CD4-positive, alpha-beta T cell (primary cell): Measurements from ENCODE around the gene TNS1. TPM values are rescaled to one million over a fixed set of nuclear protein-coding genes. Genes with fewer than 3 reads are reported as not detected.

ENCODE experiments used
- ATAC-seq: fragments of 200-7000 bp; cut with Tn5 transposase; one replicate; pipeline ENCODE4 v1.10.0; 2022; ENCODE audit warnings: mild to moderate bottlenecking; ENCODE audit not compliant: poor library complexity
- CTCF ChIA-PET: fragments of 350-600 bp; sonication (Branson Sonifier 250); formaldehyde crosslinking; loops from one replicate; lab custom pipeline; 2021; ENCODE audit warnings: antibody characterized with exemption, inconsistent platforms; lab: Charles Lee
- POLR2A ChIA-PET: fragments of 350-600 bp; sonication (Branson Sonifier 250); formaldehyde crosslinking; loops from one replicate; lab custom pipeline; 2021; ENCODE audit warnings: antibody characterized with exemption, inconsistent platforms; lab: Charles Lee
- DNase-seq, 14 experiments: peaks; one replicate each; pipeline ENCODE4 v3.0.0-alpha.2; 2013 to 2020; ENCODE audit warnings: mixed read lengths in 2 of 14
- H3K27ac ChIP-seq, 2 donors: one replicate each; pipeline versions ENCODE4 v1.5.1 to v1.7.0; 2013; ENCODE audit warnings: low read length in 2 of 2, low read depth in 1 of 2, mild to moderate bottlenecking in 1 of 2
- H3K27me3 ChIP-seq, 2 experiments: 1 replicate in 1 of 2; 2 replicates in 1 of 2; pipeline versions ENCODE4 v1.6.1 to v1.7.0; 2013; ENCODE audit warnings: low read length in 2 of 2, control low read depth in 1 of 2, mild to moderate bottlenecking in 1 of 2, moderate library complexity in 1 of 2; ENCODE audit not compliant: insufficient read depth in 2 of 2, control insufficient read depth in 1 of 2
- H3K36me3 ChIP-seq: one replicate; pipeline ENCODE4 v1.6.1; 2013; ENCODE audit warnings: low read length, control low read depth; ENCODE audit not compliant: insufficient read depth
- H3K4me1 ChIP-seq: one replicate; pipeline ENCODE4 v1.6.1; 2013; ENCODE audit warnings: low read length, control low read depth; ENCODE audit not compliant: insufficient read depth
- H3K4me3 ChIP-seq: one replicate; pipeline ENCODE4 v1.5.1; 2013; ENCODE audit warnings: mild to moderate bottlenecking, low read length, moderate library complexity
- H3K9me3 ChIP-seq, 2 experiments: 1 replicate in 1 of 2; 2 replicates in 1 of 2; pipeline versions ENCODE4 v1.6.1 to v1.7.0; 2013; ENCODE audit warnings: low read length in 2 of 2, mild to moderate bottlenecking in 2 of 2, control low read depth in 1 of 2, moderate library complexity in 1 of 2; ENCODE audit not compliant: control insufficient read depth in 1 of 2, insufficient read depth in 1 of 2
- H3K27ac Mint-ChIP-seq: one replicate; pipeline ENCODE4 v1.8.0; 2020; ENCODE audit warnings: mixed read lengths
- H3K27me3 Mint-ChIP-seq: one replicate; pipeline ENCODE4 v1.8.0; 2021; ENCODE audit warnings: mixed read lengths
- H3K36me3 Mint-ChIP-seq: one replicate; pipeline ENCODE4 v1.8.0; 2021; ENCODE audit warnings: low read depth, mixed read lengths
- H3K4me1 Mint-ChIP-seq: one replicate; pipeline ENCODE4 v1.8.0; 2021; ENCODE audit warnings: low read depth, mixed read lengths
- H3K4me3 Mint-ChIP-seq: one replicate; pipeline ENCODE4 v1.8.0; 2020; ENCODE audit warnings: mild to moderate bottlenecking, mixed read lengths
- H3K9me3 Mint-ChIP-seq: one replicate; pipeline ENCODE4 v1.8.0; 2020; ENCODE audit warnings: mixed read lengths
- intact Hi-C, 2 experiments: fragments of 100-400 bp; cut with DNase I in 1 of 2; cut with micrococcal nuclease in 1 of 2; formaldehyde crosslinking; loops; one replicate each; pipeline versions ENCODE4 v1.15.1 to v1.9.0; 2023 to 2025; cut with DNase I, micrococcal nuclease
- total RNA-seq, 174 experiments: library from RNA in 2 of 174; stranded (reverse) in 2 of 174; gene quantifications; one replicate each; pipeline ENCODE4 v1.2.3 and lab custom pipeline; 2021 to 2026
- TF ChIP-seq, protein P1 (sequence below): fragments of 200-600 bp; IDR thresholded peaks from one replicate; pipeline ENCODE4 v1.8.0; 2022; ENCODE audit warnings: antibody characterized with exemption, mild to moderate bottlenecking

The TNS1 gene
- total RNA-seq, 2 experiments from 2014 or later: 0.25 to 0.34 TPM

GRCh38 chr2:217820091-217820819 lies 182.5 kb downstream of the TNS1 start:
- Mint-ChIP-seq H3K4me1 (no peaks in the 10 kb centered on the region), H3K36me3 (no peaks in the 10 kb centered on the region), H3K4me3 (no peak overlapping the region), H3K9me3 (no peaks in the 10 kb centered on the region), H3K27me3 (no peaks in the 10 kb centered on the region), H3K27ac (no peak overlapping the region)
- Histone ChIP-seq H3K36me3 (no peaks in the 10 kb centered on the region), H3K4me1 (no peaks in the 10 kb centered on the region), H3K27me3 (no peaks in the 10 kb centered on the region), H3K4me3 (no peak overlapping the region), H3K27ac (no peak overlapping the region), H3K9me3 (no peaks in the 10 kb centered on the region)
- TF ChIP-seq, protein P1, sequence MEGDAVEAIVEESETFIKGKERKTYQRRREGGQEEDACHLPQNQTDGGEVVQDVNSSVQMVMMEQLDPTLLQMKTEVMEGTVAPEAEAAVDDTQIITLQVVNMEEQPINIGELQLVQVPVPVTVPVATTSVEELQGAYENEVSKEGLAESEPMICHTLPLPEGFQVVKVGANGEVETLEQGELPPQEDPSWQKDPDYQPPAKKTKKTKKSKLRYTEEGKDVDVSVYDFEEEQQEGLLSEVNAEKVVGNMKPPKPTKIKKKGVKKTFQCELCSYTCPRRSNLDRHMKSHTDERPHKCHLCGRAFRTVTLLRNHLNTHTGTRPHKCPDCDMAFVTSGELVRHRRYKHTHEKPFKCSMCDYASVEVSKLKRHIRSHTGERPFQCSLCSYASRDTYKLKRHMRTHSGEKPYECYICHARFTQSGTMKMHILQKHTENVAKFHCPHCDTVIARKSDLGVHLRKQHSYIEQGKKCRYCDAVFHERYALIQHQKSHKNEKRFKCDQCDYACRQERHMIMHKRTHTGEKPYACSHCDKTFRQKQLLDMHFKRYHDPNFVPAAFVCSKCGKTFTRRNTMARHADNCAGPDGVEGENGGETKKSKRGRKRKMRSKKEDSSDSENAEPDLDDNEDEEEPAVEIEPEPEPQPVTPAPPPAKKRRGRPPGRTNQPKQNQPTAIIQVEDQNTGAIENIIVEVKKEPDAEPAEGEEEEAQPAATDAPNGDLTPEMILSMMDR: no peak
- DNase-seq (no peak), ATAC-seq (no peak)
- POLR2A ChIA-PET: no interaction called here
- intact Hi-C loops: no loop called here
- CTCF ChIA-PET: no interaction called here

- intact Hi-C loops: no loop called here
- DNase-seq (no peak), ATAC-seq (no peak)
- no peak overlapping the region for H3K4me3 Mint-ChIP-seq
- H3K36me3 Mint-ChIP-seq: no peaks in the 10 kb centered on the region
- H3K9me3 Mint-ChIP-seq: no peaks in the 10 kb centered on the region
- TF ChIP-seq, protein P1: no peak
- POLR2A ChIA-PET: no interaction called here
- no peaks in the 10 kb centered on the region for H3K4me1 ChIP-seq
- no peak overlapping the region for H3K4me3 ChIP-seq
- no peak overlapping the region for H3K27ac ChIP-seq
- H3K36me3 ChIP-seq: no peaks in the 10 kb centered on the region
- H3K27me3 Mint-ChIP-seq: no peaks in the 10 kb centered on the region
- no peaks in the 10 kb centered on the region for H3K27me3 ChIP-seq
- no peaks in the 10 kb centered on the region for H3K4me1 Mint-ChIP-seq
- no peak overlapping the region for H3K27ac Mint-ChIP-seq
- H3K9me3 ChIP-seq: no peaks in the 10 kb centered on the region
- CTCF ChIA-PET: no interaction called here
These were observed 184.4 kb downstream of the TNS1 start for GRCh38 chr2:217818293-217818850.

DNA sequence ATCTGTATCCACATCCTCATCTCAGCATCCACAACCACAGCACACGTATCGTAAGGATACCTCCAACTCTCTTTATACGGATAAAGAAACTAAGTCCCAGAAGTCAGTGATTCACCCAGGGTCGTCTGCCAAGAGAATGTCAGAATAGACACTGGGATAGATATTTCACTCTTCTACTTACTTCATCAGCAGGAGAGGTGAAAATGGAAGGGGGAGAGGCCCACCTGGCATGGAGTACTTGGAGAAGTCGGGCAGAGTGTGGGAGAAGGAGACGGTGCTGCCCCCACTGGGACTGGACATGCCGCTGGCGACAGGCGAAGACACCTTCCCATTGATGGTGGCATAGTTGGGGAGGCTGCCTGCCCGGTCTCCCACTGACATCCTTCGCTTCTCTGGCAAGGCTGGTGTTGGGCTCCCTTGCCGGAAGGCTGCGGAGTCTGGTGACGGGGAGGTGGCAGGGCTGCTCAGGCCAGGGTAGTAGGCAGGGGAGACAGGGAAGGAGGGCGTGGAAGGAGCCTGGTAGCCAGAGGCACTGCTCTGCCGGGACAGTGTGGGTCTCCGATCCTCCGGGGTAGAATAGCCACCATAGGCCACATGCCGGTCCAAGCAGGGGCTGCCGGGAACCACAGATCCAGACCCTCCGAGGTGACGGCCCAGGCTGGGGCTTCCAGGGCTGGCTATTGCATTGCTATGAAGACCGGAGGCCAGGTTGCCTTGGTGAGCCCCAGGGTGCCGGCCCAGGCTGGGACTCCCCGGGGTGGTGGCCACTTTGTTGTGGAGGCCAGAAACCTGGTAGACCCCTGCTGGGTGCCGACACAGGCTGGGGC lies 185.1 kb downstream of the TNS1 start:
- POLR2A ChIA-PET: no interaction called here
- H3K27me3 ChIP-seq: no peaks in the 10 kb centered on the region
- TF ChIP-seq, protein P1: no peak
- Mint-ChIP-seq H3K36me3 (no peaks in the 10 kb centered on the region), H3K27ac (no peak overlapping the region), H3K4me1 (no peaks in the 10 kb centered on the region), H3K27me3 (no peaks in the 10 kb centered on the region), H3K4me3 (no peak overlapping the region), H3K9me3 (no peaks in the 10 kb centered on the region)
- no peak for DNase-seq
- ATAC-seq: no peak
- H3K4me3 ChIP-seq: no peak overlapping the region
- no peak overlapping the region for H3K27ac ChIP-seq
- no peaks in the 10 kb centered on the region for H3K4me1 ChIP-seq
- CTCF ChIA-PET: no interaction called here
- intact Hi-C loops: no loop called here
- H3K9me3 ChIP-seq: no peaks in the 10 kb centered on the region
- H3K36me3 ChIP-seq: no peaks in the 10 kb centered on the region
